ENCODE measurements around the gene RUNX1.

RUNX1 gene

GRCh38 chr21:35017256-35017655 lies 31.8 kb downstream of the RUNX1 start:
- Histone ChIP-seq H2AK5ac (ENCODE audit: low read length) (no peak overlapping the region), H3K4me1 (ENCODE audit: control insufficient read depth in 1 of 2, insufficient read depth in 2 of 2, low read length in 2 of 2) (peaks cover 0 to 4% of the 10 kb centered on the region in 2 experiments), H2AFZ (ENCODE audit: insufficient read depth, low read length, poor library complexity) (no peak overlapping the region), H3K4ac (ENCODE audit: low read depth, low read length) (no peak overlapping the region), H3K36me3 (ENCODE audit: control insufficient read depth in 1 of 2, insufficient read depth in 2 of 2, low read length in 2 of 2) (no peaks in the 10 kb centered on the region), H3K79me2 (ENCODE audit: control insufficient read depth, insufficient read depth, low read length, poor library complexity) (no peaks in the 10 kb centered on the region), H3K18ac (ENCODE audit: low read length) (no peak overlapping the region), H3K23ac (ENCODE audit: low read length) (no peak overlapping the region), H3K4me2 (ENCODE audit: low read length) (no peak overlapping the region), H4K8ac (ENCODE audit: low read depth, low read length) (no peak overlapping the region), H3K4me3 (ENCODE audit: low read depth, low read length) (no peak overlapping the region), H2BK5ac (ENCODE audit: low read depth, low read length, poor library complexity) (no peak overlapping the region), H3K9me3 (ENCODE audit: insufficient read depth, low read depth, low read length) (no peaks in the 10 kb centered on the region), H4K12ac (ENCODE audit: low read depth, low read length) (no peak overlapping the region), H2BK120ac (ENCODE audit: insufficient read depth, low read length, poor library complexity) (no peak overlapping the region), H3K27ac (ENCODE audit: low read depth, low read length) (no peak overlapping the region), H3K9ac (ENCODE audit: low read length) (no peak overlapping the region), H3K27me3 (ENCODE audit: insufficient read depth, low read length) (no peaks in the 10 kb centered on the region), H3K79me1 (ENCODE audit: low read length) (peaks cover 5% of the 10 kb centered on the region), H2BK12ac (ENCODE audit: low read length) (no peak overlapping the region), H3K14ac (ENCODE audit: low read length) (no peak overlapping the region), H4K91ac (ENCODE audit: low read depth, low read length) (no peak overlapping the region)
- no peak for DNase-seq
- WGBS (ENCODE audit: extremely low coverage, insufficient coverage, insufficient read length), result no CpG with 5 or more reads among the region's 6 CpGs

- no peak overlapping the region for H2AK5ac ChIP-seq (ENCODE audit: low read length)
- H2BK5ac ChIP-seq (ENCODE audit: low read depth, low read length, poor library complexity), result no peak overlapping the region
- no peaks in the 10 kb centered on the region for H3K9me3 ChIP-seq (ENCODE audit: insufficient read depth, low read depth, low read length)
- H4K91ac ChIP-seq (ENCODE audit: low read depth, low read length), result no peak overlapping the region
- H2BK120ac ChIP-seq (ENCODE audit: insufficient read depth, low read length, poor library complexity), result no peak overlapping the region
- WGBS (ENCODE audit: extremely low coverage, insufficient coverage, insufficient read length), result no CpG with 5 or more reads among the region's 1 CpG
- no peak overlapping the region for H4K8ac ChIP-seq (ENCODE audit: low read depth, low read length)
- H3K18ac ChIP-seq (ENCODE audit: low read length), result no peak overlapping the region
- H3K27me3 ChIP-seq (ENCODE audit: insufficient read depth, low read length), result no peaks in the 10 kb centered on the region
- no peak overlapping the region for H2BK12ac ChIP-seq (ENCODE audit: low read length)
- H3K9ac ChIP-seq (ENCODE audit: low read length), result no peak overlapping the region
- no peak overlapping the region for H3K14ac ChIP-seq (ENCODE audit: low read length)
- peaks cover 0 to 4% of the 10 kb centered on the region in 2 experiments for H3K4me1 ChIP-seq (ENCODE audit: control insufficient read depth in 1 of 2, insufficient read depth in 2 of 2, low read length in 2 of 2)
- H3K36me3 ChIP-seq (ENCODE audit: control insufficient read depth in 1 of 2, insufficient read depth in 2 of 2, low read length in 2 of 2), result no peaks in the 10 kb centered on the region
- no peak overlapping the region for H3K23ac ChIP-seq (ENCODE audit: low read length)
- H2AFZ ChIP-seq (ENCODE audit: insufficient read depth, low read length, poor library complexity), result no peak overlapping the region
- no peak overlapping the region for H3K4ac ChIP-seq (ENCODE audit: low read depth, low read length)
- H3K4me2 ChIP-seq (ENCODE audit: low read length), result no peak overlapping the region
- DNase-seq, result no peak
- no peak overlapping the region for H3K27ac ChIP-seq (ENCODE audit: low read depth, low read length)
- H3K4me3 ChIP-seq (ENCODE audit: low read depth, low read length), result no peak overlapping the region
- no peak overlapping the region for H4K12ac ChIP-seq (ENCODE audit: low read depth, low read length)
- H3K79me1 ChIP-seq (ENCODE audit: low read length), result peaks cover 5% of the 10 kb centered on the region
- no peaks in the 10 kb centered on the region for H3K79me2 ChIP-seq (ENCODE audit: control insufficient read depth, insufficient read depth, low read length, poor library complexity)
These were observed 32.4 kb downstream of the RUNX1 start for GRCh38 chr21:35016517-35017188.

GRCh38 chr21:35016071-35016470 lies 33.0 kb downstream of the RUNX1 start:
- no peak overlapping the region for H3K4me2 ChIP-seq (ENCODE audit: low read length)
- DNase-seq, result no peak
- no peak overlapping the region for H4K8ac ChIP-seq (ENCODE audit: low read depth, low read length)
- no peaks in the 10 kb centered on the region for H3K27me3 ChIP-seq (ENCODE audit: insufficient read depth, low read length)
- H3K79me2 ChIP-seq (ENCODE audit: control insufficient read depth, insufficient read depth, low read length, poor library complexity), result no peaks in the 10 kb centered on the region
- no peak overlapping the region for H4K12ac ChIP-seq (ENCODE audit: low read depth, low read length)
- H2BK5ac ChIP-seq (ENCODE audit: low read depth, low read length, poor library complexity), result no peak overlapping the region
- WGBS (ENCODE audit: extremely low coverage, insufficient coverage, insufficient read length), result no CpG with 5 or more reads among the region's 4 CpGs
- no peak overlapping the region for H3K27ac ChIP-seq (ENCODE audit: low read depth, low read length)
- no peaks in the 10 kb centered on the region for H3K36me3 ChIP-seq (ENCODE audit: control insufficient read depth in 1 of 2, insufficient read depth in 2 of 2, low read length in 2 of 2)
- no peak overlapping the region for H4K91ac ChIP-seq (ENCODE audit: low read depth, low read length)
- no peak overlapping the region for H3K18ac ChIP-seq (ENCODE audit: low read length)
- no peak overlapping the region for H2BK12ac ChIP-seq (ENCODE audit: low read length)
- no peaks in the 10 kb centered on the region for H3K9me3 ChIP-seq (ENCODE audit: insufficient read depth, low read depth, low read length)
- H2AFZ ChIP-seq (ENCODE audit: insufficient read depth, low read length, poor library complexity), result no peak overlapping the region
- H2BK120ac ChIP-seq (ENCODE audit: insufficient read depth, low read length, poor library complexity), result no peak overlapping the region
- no peak overlapping the region for H3K9ac ChIP-seq (ENCODE audit: low read length)
- no peak overlapping the region for H3K4ac ChIP-seq (ENCODE audit: low read depth, low read length)
- no peak overlapping the region for H3K14ac ChIP-seq (ENCODE audit: low read length)
- peaks cover 0 to 4% of the 10 kb centered on the region in 2 experiments for H3K4me1 ChIP-seq (ENCODE audit: control insufficient read depth in 1 of 2, insufficient read depth in 2 of 2, low read length in 2 of 2)
- no peak overlapping the region for H3K4me3 ChIP-seq (ENCODE audit: low read depth, low read length)
- H3K23ac ChIP-seq (ENCODE audit: low read length), result no peak overlapping the region
- H3K79me1 ChIP-seq (ENCODE audit: low read length), result peaks cover 5% of the 10 kb centered on the region
- H2AK5ac ChIP-seq (ENCODE audit: low read length), result no peak overlapping the region

GRCh38 chr21:35015435-35016024 lies 33.6 kb downstream of the RUNX1 start:
- no peak overlapping the region for H4K12ac ChIP-seq (ENCODE audit: low read depth, low read length)
- no peak overlapping the region for H2BK12ac ChIP-seq (ENCODE audit: low read length)
- H3K27me3 ChIP-seq (ENCODE audit: insufficient read depth, low read length), result no peaks in the 10 kb centered on the region
- H3K36me3 ChIP-seq (ENCODE audit: control insufficient read depth in 1 of 2, insufficient read depth in 2 of 2, low read length in 2 of 2), result no peaks in the 10 kb centered on the region
- no peak overlapping the region for H3K4ac ChIP-seq (ENCODE audit: low read depth, low read length)
- H4K8ac ChIP-seq (ENCODE audit: low read depth, low read length), result no peak overlapping the region
- no peak overlapping the region for H2AFZ ChIP-seq (ENCODE audit: insufficient read depth, low read length, poor library complexity)
- no peak overlapping the region for H3K9ac ChIP-seq (ENCODE audit: low read length)
- WGBS (ENCODE audit: extremely low coverage, insufficient coverage, insufficient read length), result no CpG with 5 or more reads among the region's 5 CpGs
- H3K27ac ChIP-seq (ENCODE audit: low read depth, low read length), result no peak overlapping the region
- H3K23ac ChIP-seq (ENCODE audit: low read length), result no peak overlapping the region
- H3K4me1 ChIP-seq (ENCODE audit: control insufficient read depth in 1 of 2, insufficient read depth in 2 of 2, low read length in 2 of 2), result peaks cover 0 to 4% of the 10 kb centered on the region in 2 experiments
- H2BK5ac ChIP-seq (ENCODE audit: low read depth, low read length, poor library complexity), result no peak overlapping the region
- H4K91ac ChIP-seq (ENCODE audit: low read depth, low read length), result no peak overlapping the region
- peaks cover 5% of the 10 kb centered on the region for H3K79me1 ChIP-seq (ENCODE audit: low read length)
- no peaks in the 10 kb centered on the region for H3K9me3 ChIP-seq (ENCODE audit: insufficient read depth, low read depth, low read length)
- no peak overlapping the region for H3K18ac ChIP-seq (ENCODE audit: low read length)
- no peak for DNase-seq
- H2AK5ac ChIP-seq (ENCODE audit: low read length), result no peak overlapping the region
- no peak overlapping the region for H2BK120ac ChIP-seq (ENCODE audit: insufficient read depth, low read length, poor library complexity)
- no peak overlapping the region for H3K4me2 ChIP-seq (ENCODE audit: low read length)
- no peaks in the 10 kb centered on the region for H3K79me2 ChIP-seq (ENCODE audit: control insufficient read depth, insufficient read depth, low read length, poor library complexity)
- no peak overlapping the region for H3K4me3 ChIP-seq (ENCODE audit: low read depth, low read length)
- H3K14ac ChIP-seq (ENCODE audit: low read length), result no peak overlapping the region
